NT2/D1 (cell line): Measurements from ENCODE around the gene ANKRD42.

Source experiments
- SUZ12 ChIP-seq: IDR thresholded peaks from 2 replicates; pipeline ENCODE4 v1.6.1; 2011; ENCODE audit not compliant: insufficient read length, insufficient read depth; ENCODE audit errors: extremely low read depth
- ZNF274 ChIP-seq: IDR thresholded peaks from 2 replicates; pipeline ENCODE4 v1.6.1; 2011; ENCODE audit warnings: mild to moderate bottlenecking, low read depth, low read length

DNA sequence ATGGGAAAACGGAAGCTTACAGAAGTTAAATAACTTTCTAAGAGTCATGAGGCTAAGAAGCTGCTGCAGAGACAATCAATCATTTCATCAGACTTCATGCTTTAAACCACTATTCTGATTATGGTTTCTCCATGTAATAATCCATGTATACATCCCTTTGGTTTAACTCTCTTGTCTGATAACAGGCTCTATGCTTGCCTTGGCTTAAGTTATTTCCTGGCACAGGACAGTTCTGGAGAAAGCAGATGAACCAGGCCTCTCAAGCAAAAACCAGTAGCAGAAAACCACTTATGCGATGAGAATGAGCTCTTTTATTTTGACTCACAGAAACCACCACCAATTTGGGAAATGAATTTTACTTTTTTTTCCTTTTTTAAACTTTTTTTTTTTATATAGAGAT is 43.1 kb upstream of the ANKRD42 start:
- TF ChIP-seq ZNF274 (no peak), SUZ12 (no peak)
